ENCODE measurements around the gene SCYGR8. TPM values are rescaled to one million over a fixed set of nuclear protein-coding genes. Genes with fewer than 3 reads are reported as not detected.

The SCYGR8 gene
- polyA plus RNA-seq, 3 donors: not detected

- intact Hi-C loops (cut with micrococcal nuclease): no loop called here
- Histone ChIP-seq H3K9ac (ENCODE audit: insufficient read depth, low read length, poor library complexity, severe bottlenecking) (no peak within 1 kb of the TSS), H3K27me3 (ENCODE audit: control insufficient read depth in 2 of 2, insufficient read depth in 2 of 2, low read length in 2 of 2) (peaks cover 0 to 16% of the 10 kb centered on the region in 2 donors), H3K27ac (ENCODE audit: low read depth in 1 of 2, low read length in 2 of 2) (no peak within 1 kb of the TSS), H3K79me2 (ENCODE audit: insufficient read depth, low read length) (no peaks in the 10 kb centered on the region), H3K4me2 (replicated peaks; ENCODE audit: extremely low read depth, low read length, poor library complexity, severe bottlenecking) (peak within 1 kb of the TSS; percentile 53), H3K4me1 (ENCODE audit: control insufficient read depth in 1 of 2, insufficient read depth in 2 of 2, low read length in 2 of 2) (peaks cover 6% of the 10 kb centered on the region in 2 donors), H2AFZ (ENCODE audit: insufficient read depth, low read depth, low read length, poor library complexity, severe bottlenecking) (peak within 1 kb of the TSS; percentile 41), H3K9me3 (replicated peaks in 1 of 2; ENCODE audit: control insufficient read depth in 1 of 2, insufficient read depth in 1 of 2, low read length in 2 of 2) (no peaks in the 10 kb centered on the region), H4K20me1 (ENCODE audit: insufficient read depth, low read length) (no peaks in the 10 kb centered on the region), H3K36me3 (replicated peaks in 1 of 2; ENCODE audit: control insufficient read depth in 1 of 2, insufficient read depth in 2 of 2, low read length in 2 of 2) (no peaks in the 10 kb centered on the region), H3K4me3 (replicated peaks in 1 of 3; ENCODE audit: low read depth in 2 of 3, low read length in 3 of 3) (peak within 1 kb of the TSS in 1 of 3 experiments; percentile 48)
- 8% methylated on average over 30 of the region's 35 CpGs for WGBS (ENCODE audit: insufficient coverage)
- peak within 1 kb of the TSS; percentile 20 to 72 for H3K4me3 Mint-ChIP-seq
- DNase-seq: no peak
- H3K4me1 Mint-ChIP-seq: peaks cover 9% of the 10 kb centered on the region
- peaks cover 0 to 3% (median 0%) of the 10 kb centered on the region in 7 donors for H3K9me3 Mint-ChIP-seq
- no peaks in the 10 kb centered on the region for H3K36me3 Mint-ChIP-seq
- no peak within 1 kb of the TSS for H3K27ac Mint-ChIP-seq
- no peak for TF ChIP-seq CTCF (IDR thresholded peaks at IDR 0.05)
- peaks cover 19 to 38% (median 25%) of the 10 kb centered on the region in 3 donors for H3K27me3 Mint-ChIP-seq (ENCODE audit: low read depth in 3 of 3)
These were observed 27.8 kb upstream of the SCYGR8 start, which contains the start of gene SLC19A3 for GRCh38 chr2:227717687-227718567. SLC19A3 (minus strand) TSS chr2:227718028; CDS start chr2:227702318, 15,710 bp downstream.

GRCh38 chr2:227719641-227720040, 26.1 kb upstream of the SCYGR8 start:
- peaks cover 6% of the 10 kb centered on the region in 2 donors for H3K4me1 ChIP-seq (ENCODE audit: control insufficient read depth in 1 of 2, insufficient read depth in 2 of 2, low read length in 2 of 2)
- H4K20me1 ChIP-seq (ENCODE audit: insufficient read depth, low read length): no peaks in the 10 kb centered on the region
- Mint-ChIP-seq H3K4me3 (no peak overlapping the region), H3K36me3 (no peaks in the 10 kb centered on the region), H3K4me1 (peaks cover 9% of the 10 kb centered on the region), H3K27ac (no peak overlapping the region), H3K27me3 (ENCODE audit: low read depth in 3 of 3) (peaks cover 19 to 35% (median 28%) of the 10 kb centered on the region in 3 donors), H3K9me3 (peaks cover 0 to 3% (median 0%) of the 10 kb centered on the region in 7 donors)
- no peaks in the 10 kb centered on the region for H3K79me2 ChIP-seq (ENCODE audit: insufficient read depth, low read length)
- no peak overlapping the region for H3K4me2 ChIP-seq (replicated peaks; ENCODE audit: extremely low read depth, low read length, poor library complexity, severe bottlenecking)
- H3K9me3 ChIP-seq (replicated peaks in 1 of 2; ENCODE audit: control insufficient read depth in 1 of 2, insufficient read depth in 1 of 2, low read length in 2 of 2): no peaks in the 10 kb centered on the region
- H3K9ac ChIP-seq (ENCODE audit: insufficient read depth, low read length, poor library complexity, severe bottlenecking): no peak overlapping the region
- H2AFZ ChIP-seq (ENCODE audit: insufficient read depth, low read depth, low read length, poor library complexity, severe bottlenecking): no peak overlapping the region
- intact Hi-C loops (cut with micrococcal nuclease): no loop called here
- WGBS (ENCODE audit: insufficient coverage): no CpG with 5 or more reads among the region's 4 CpGs
- H3K27ac ChIP-seq (ENCODE audit: low read depth in 1 of 2, low read length in 2 of 2): no peak overlapping the region
- no peak for DNase-seq
- H3K27me3 ChIP-seq (ENCODE audit: control insufficient read depth in 2 of 2, insufficient read depth in 2 of 2, low read length in 2 of 2): peaks cover 0 to 16% of the 10 kb centered on the region in 2 donors
- no peak overlapping the region for H3K4me3 ChIP-seq (replicated peaks in 1 of 3; ENCODE audit: low read depth in 2 of 3, low read length in 3 of 3)
- no peak for TF ChIP-seq CTCF (IDR thresholded peaks at IDR 0.05)
- H3K36me3 ChIP-seq (replicated peaks in 1 of 2; ENCODE audit: control insufficient read depth in 1 of 2, insufficient read depth in 2 of 2, low read length in 2 of 2): no peaks in the 10 kb centered on the region

All from CD14-positive monocyte (primary cell).